Heart right ventricle (tissue), 16 donors: ENCODE measurements around the gene AP1AR. TPM values are rescaled to one million over a fixed set of nuclear protein-coding genes. Genes with fewer than 3 reads are reported as not detected.

ENCODE experiments used
- ATAC-seq, 8 donors: fragments of 200-7000 bp; cut with Tn5 transposase; one replicate each; pipeline ENCODE4 v1.9.1; 2020; ENCODE audit warnings: mild to moderate bottlenecking in 8 of 8, moderate library complexity in 8 of 8, moderate number of reproducible peaks in 1 of 8
- DNase-seq, 2 donors: peaks; one replicate each; pipeline ENCODE4 v3.0.0-alpha.2; 2020
- H3K27ac ChIP-seq, 10 donors: fragments of 200-600 bp; sonication (generic) in 2 of 10; one replicate each; pipeline versions ENCODE4 v1.5.0 to v1.8.0; 2020 to 2022; ENCODE audit warnings: mild to moderate bottlenecking in 3 of 10
- H3K27me3 ChIP-seq, 7 donors: fragments of 200-600 bp; one replicate each; pipeline ENCODE4 v1.8.0; 2021 to 2022; ENCODE audit warnings: mild to moderate bottlenecking in 2 of 7
- H3K36me3 ChIP-seq, 9 donors: fragments of 200-600 bp; sonication (generic) in 1 of 9; one replicate each; pipeline versions ENCODE4 v1.5.0 to v1.8.0; 2020 to 2022; ENCODE audit warnings: mild to moderate bottlenecking in 2 of 9
- H3K4me1 ChIP-seq, 9 donors: fragments of 200-600 bp; sonication (generic) in 1 of 9; one replicate each; pipeline versions ENCODE4 v1.5.0 to v1.8.0; 2020 to 2022; ENCODE audit warnings: mild to moderate bottlenecking in 4 of 9
- H3K4me3 ChIP-seq, 10 donors: fragments of 200-600 bp; sonication (generic) in 2 of 10; one replicate each; pipeline versions ENCODE4 v1.5.0 to v1.8.0; 2020 to 2022; ENCODE audit warnings: mild to moderate bottlenecking in 7 of 10, moderate library complexity in 2 of 10
- H3K9me3 ChIP-seq, 11 donors: fragments of 200-600 bp in 10 of 11; sonication (generic) in 2 of 11; one replicate each; pipeline versions ENCODE4 v1.5.0 to v1.8.0; 2013 to 2022; ENCODE audit warnings: mild to moderate bottlenecking in 2 of 11, control low read depth in 1 of 11, moderate library complexity in 1 of 11
- WGBS, 2 donors: extraction: QIAGEN DNeasy Blood & Tissue Kit; methylation state at CpG; one replicate each; pipeline ENCODE4 v1.1.7; 2013; ENCODE audit warnings: inconsistent platforms in 1 of 2; 5-methylcytosine and 5-hydroxymethylcytosine counted together
- intact Hi-C, 10 donors: fragments of 100-400 bp; cut with DNase I; formaldehyde crosslinking; loops; one replicate each; pipeline versions ENCODE4 v1.11.1 to v1.14.2; 2022
- polyA plus RNA-seq, 2 donors: library from polyadenylated mRNA; stranded (reverse); fragments of 200-250 nt; gene quantifications; one replicate each; pipeline ENCODE4 v1.2.3, GENCODE V29; 2013
- total RNA-seq, 10 donors: library from RNA; stranded (reverse); fragmentation: NEBNext Ultra II Directional in 3 of 10; extraction: Animal tissue kit (Norgen Biotek cat#: 25700) in 3 of 10; gene quantifications; one replicate each; pipeline versions ENCODE4 v1.2.1 to v1.2.4, GENCODE V29; 2021 to 2023
- TF ChIP-seq, protein P1 (sequence below), 9 donors: fragments of 200-600 bp; sonication (generic) in 2 of 9; IDR thresholded peaks; one replicate each; pipeline versions ENCODE4 v1.5.0 to v1.8.0; 2021 to 2022; ENCODE audit warnings: antibody characterized with exemption in 9 of 9, mild to moderate bottlenecking in 5 of 9, moderate library complexity in 1 of 9
- donor health status: Arrhythmogenic right ventricular cardiomyopathy.
- donor health status: ischemic (EF 13 %, LVEDD 7.1; RV severe dilation, severe dysfunction).
- donor health status: healthy with polysubstance abuse.
- donor health status: DM: no; HTN: yes; CAD: no.
- donor health status: DM: no; HTN: no; CAD: no.
- donor health status: ischemic (EF 25% LVEDD 6.9; RV normal size, moderate dysfunction).
- donor health status: ischemic (EF 25% LVEDD 5.7; RV mildly dilated, moderate dysfunction).
- donor health status: healthy.
- donor health status: DM: yes; HTN: yes; CAD: no.
- donor health status: Ischemic cardiomyopathy.
- donor health status: ischemic (EF 35%, LVEDD 5.7; RV mildly dilated, moderate dysfunction).
- donor health status: nonischemic (EF 11% LVEDD 7.7; RV severe dilation, severe dysfunction).
- donor health status: DM: yes; HTN: yes; CAD: no.
- donor health status: PGD.
- donor health status: ischemic (EF 29% LVEDD 5.4; RV normal size, mild dysfunction).
- donor health status: nonischemic (EF 23%, LVEDD 6.1; RV moderate dilation, normal function).

AP1AR gene
- total and polyA plus RNA-seq, 12 donors, result 5.5 to 13.4 (median 10.6) TPM

GRCh38 chr4:112289407-112290253 is 58.0 kb downstream of the AP1AR start:
- Histone ChIP-seq H3K4me3 (no peak overlapping the region), H3K36me3 (no peaks in the 10 kb centered on the region), H3K4me1 (peaks cover 0 to 35% (median 5%) of the 10 kb centered on the region in 9 donors), H3K9me3 (no peaks in the 10 kb centered on the region), H3K27ac (peak overlapping the region in 1 of 10 donors; percentile 17), H3K27me3 (no peaks in the 10 kb centered on the region)
- 81 to 84% methylated on average over 10 of the region's 10 CpGs for WGBS, 2 donors
- TF ChIP-seq, protein P1, sequence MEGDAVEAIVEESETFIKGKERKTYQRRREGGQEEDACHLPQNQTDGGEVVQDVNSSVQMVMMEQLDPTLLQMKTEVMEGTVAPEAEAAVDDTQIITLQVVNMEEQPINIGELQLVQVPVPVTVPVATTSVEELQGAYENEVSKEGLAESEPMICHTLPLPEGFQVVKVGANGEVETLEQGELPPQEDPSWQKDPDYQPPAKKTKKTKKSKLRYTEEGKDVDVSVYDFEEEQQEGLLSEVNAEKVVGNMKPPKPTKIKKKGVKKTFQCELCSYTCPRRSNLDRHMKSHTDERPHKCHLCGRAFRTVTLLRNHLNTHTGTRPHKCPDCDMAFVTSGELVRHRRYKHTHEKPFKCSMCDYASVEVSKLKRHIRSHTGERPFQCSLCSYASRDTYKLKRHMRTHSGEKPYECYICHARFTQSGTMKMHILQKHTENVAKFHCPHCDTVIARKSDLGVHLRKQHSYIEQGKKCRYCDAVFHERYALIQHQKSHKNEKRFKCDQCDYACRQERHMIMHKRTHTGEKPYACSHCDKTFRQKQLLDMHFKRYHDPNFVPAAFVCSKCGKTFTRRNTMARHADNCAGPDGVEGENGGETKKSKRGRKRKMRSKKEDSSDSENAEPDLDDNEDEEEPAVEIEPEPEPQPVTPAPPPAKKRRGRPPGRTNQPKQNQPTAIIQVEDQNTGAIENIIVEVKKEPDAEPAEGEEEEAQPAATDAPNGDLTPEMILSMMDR (IDR thresholded peaks at IDR 0.05), result no peak
- ATAC-seq (no peak), DNase-seq (no peak)
- intact Hi-C loops, result no loop called here

- DNase-seq (no peak), ATAC-seq (no peak)
- 87 to 95% methylated on average over 3 of the region's 3 CpGs for WGBS, 2 donors
- Histone ChIP-seq H3K27me3 (no peaks in the 10 kb centered on the region), H3K36me3 (no peaks in the 10 kb centered on the region), H3K4me1 (peaks cover 0 to 35% (median 4%) of the 10 kb centered on the region in 9 donors), H3K4me3 (no peak overlapping the region), H3K9me3 (no peaks in the 10 kb centered on the region), H3K27ac (no peak overlapping the region)
- TF ChIP-seq, protein P1 (IDR thresholded peaks at IDR 0.05), result no peak
- intact Hi-C loops, result no loop called here
Measured at GRCh38 chr4:112290341-112290740, 58.8 kb downstream of the AP1AR start.

GRCh38 chr4:112296949-112297880 is 65.6 kb downstream of the AP1AR start, which contains the start of gene ALPK1:
TSS of gene ALPK1 (plus strand) at chr4:112297369.
- Histone ChIP-seq H3K4me3 (peak within 1 kb of the TSS in 9 of 10 donors; percentile 9 to 56 (median 49)), H3K27me3 (no peaks in the 10 kb centered on the region), H3K9me3 (no peaks in the 10 kb centered on the region), H3K4me1 (peaks cover 0 to 37% (median 12%) of the 10 kb centered on the region in 9 donors), H3K27ac (peak within 1 kb of the TSS in 8 of 10 donors; percentile 8 to 91 (median 56)), H3K36me3 (peaks cover 0 to 6% (median 0%) of the 10 kb centered on the region in 9 donors)
- ATAC-seq (peak; percentile 91 to 98 (median 97)), DNase-seq (no peak)
- intact Hi-C loops, result no loop called here
- TF ChIP-seq, protein P1 (IDR thresholded peaks at IDR 0.05), result no peak
- WGBS, 2 donors, result 16 to 22% methylated on average over 4 of the region's 4 CpGs

DNA sequence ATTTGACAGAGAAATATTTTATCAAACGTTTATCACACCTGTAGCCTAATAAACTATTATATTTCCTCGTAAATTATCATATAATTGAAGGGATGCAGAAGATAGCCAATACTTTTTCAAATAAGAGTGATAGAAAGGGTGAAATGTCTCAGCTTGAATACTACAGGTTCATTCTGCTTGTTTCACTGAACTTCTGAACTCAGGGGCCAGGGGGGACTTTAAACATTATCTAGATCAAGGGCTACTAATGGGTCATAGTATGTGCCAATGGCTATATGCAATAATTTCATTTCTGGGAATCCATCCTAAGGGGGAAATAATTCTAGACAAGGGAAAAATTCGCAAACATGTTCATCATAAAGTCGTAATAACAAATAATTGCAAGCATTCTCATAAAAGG is 68.1 kb downstream of the AP1AR start:
- TF ChIP-seq, protein P1 (IDR thresholded peaks at IDR 0.05), result no peak
- no peak for ATAC-seq
- H3K9me3 ChIP-seq, result peaks cover 0 to 3% (median 0%) of the 10 kb centered on the region in 11 donors
- intact Hi-C loops, result no loop called here
- H3K4me3 ChIP-seq, result no peak overlapping the region
- H3K27ac ChIP-seq, result no peak overlapping the region
- H3K27me3 ChIP-seq, result no peaks in the 10 kb centered on the region
- DNase-seq, result no peak
- WGBS, 2 donors, result 87% methylated on average over 4 of the region's 4 CpGs
- peaks cover 0 to 45% (median 12%) of the 10 kb centered on the region in 9 donors for H3K4me1 ChIP-seq
- peaks cover 0 to 20% (median 0%) of the 10 kb centered on the region in 9 donors for H3K36me3 ChIP-seq
